ENCODE results near the gene NFYC. TPM values are rescaled to one million over a fixed set of nuclear protein-coding genes. Genes with fewer than 3 reads are reported as not detected.

NFYC gene
- total and polyA plus RNA-seq, 2 of the 8 experiments (the other 6 are each of a cell fraction or from before 2014, with no cell fraction given) = 54.1 to 124 TPM

DNA sequence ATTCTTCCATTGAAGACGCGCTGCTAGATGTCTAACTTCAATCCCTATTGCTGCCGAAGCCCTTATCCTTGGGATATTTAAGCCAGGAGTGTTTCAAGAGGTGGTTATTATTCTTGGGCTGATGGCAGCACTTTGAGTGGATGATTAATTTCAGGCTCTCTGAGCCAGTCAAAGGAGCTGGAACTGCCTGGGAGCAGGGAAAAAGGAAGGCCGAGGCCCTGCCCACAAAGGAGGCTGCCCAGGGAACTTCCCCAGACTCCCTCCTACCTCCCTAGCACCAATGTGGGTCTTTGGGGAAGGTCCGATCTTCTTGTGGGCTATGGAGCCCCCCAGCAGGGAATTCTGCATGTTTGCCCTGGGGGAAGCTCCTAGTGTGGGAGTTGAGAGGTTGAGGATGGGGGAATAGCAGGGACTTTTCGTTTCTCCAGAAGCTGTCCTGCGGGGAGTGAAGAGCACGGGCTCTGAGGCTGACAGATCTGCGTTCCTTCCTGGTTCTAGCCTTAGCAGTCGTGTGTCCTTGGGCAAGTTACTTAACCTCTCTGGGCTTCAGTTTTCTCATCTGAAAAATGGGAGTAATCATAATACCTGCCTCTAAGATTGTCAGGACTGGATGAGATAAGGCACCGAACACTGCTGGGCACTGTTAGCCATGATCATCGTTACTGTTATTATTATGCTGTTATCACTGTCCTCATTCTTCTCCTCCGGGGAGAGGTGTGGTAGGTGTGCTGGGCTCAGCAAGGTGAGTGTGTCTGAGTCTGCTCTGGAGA, 98.3 kb downstream of the NFYC start (continued):
- TF ChIP-seq, protein P1, sequence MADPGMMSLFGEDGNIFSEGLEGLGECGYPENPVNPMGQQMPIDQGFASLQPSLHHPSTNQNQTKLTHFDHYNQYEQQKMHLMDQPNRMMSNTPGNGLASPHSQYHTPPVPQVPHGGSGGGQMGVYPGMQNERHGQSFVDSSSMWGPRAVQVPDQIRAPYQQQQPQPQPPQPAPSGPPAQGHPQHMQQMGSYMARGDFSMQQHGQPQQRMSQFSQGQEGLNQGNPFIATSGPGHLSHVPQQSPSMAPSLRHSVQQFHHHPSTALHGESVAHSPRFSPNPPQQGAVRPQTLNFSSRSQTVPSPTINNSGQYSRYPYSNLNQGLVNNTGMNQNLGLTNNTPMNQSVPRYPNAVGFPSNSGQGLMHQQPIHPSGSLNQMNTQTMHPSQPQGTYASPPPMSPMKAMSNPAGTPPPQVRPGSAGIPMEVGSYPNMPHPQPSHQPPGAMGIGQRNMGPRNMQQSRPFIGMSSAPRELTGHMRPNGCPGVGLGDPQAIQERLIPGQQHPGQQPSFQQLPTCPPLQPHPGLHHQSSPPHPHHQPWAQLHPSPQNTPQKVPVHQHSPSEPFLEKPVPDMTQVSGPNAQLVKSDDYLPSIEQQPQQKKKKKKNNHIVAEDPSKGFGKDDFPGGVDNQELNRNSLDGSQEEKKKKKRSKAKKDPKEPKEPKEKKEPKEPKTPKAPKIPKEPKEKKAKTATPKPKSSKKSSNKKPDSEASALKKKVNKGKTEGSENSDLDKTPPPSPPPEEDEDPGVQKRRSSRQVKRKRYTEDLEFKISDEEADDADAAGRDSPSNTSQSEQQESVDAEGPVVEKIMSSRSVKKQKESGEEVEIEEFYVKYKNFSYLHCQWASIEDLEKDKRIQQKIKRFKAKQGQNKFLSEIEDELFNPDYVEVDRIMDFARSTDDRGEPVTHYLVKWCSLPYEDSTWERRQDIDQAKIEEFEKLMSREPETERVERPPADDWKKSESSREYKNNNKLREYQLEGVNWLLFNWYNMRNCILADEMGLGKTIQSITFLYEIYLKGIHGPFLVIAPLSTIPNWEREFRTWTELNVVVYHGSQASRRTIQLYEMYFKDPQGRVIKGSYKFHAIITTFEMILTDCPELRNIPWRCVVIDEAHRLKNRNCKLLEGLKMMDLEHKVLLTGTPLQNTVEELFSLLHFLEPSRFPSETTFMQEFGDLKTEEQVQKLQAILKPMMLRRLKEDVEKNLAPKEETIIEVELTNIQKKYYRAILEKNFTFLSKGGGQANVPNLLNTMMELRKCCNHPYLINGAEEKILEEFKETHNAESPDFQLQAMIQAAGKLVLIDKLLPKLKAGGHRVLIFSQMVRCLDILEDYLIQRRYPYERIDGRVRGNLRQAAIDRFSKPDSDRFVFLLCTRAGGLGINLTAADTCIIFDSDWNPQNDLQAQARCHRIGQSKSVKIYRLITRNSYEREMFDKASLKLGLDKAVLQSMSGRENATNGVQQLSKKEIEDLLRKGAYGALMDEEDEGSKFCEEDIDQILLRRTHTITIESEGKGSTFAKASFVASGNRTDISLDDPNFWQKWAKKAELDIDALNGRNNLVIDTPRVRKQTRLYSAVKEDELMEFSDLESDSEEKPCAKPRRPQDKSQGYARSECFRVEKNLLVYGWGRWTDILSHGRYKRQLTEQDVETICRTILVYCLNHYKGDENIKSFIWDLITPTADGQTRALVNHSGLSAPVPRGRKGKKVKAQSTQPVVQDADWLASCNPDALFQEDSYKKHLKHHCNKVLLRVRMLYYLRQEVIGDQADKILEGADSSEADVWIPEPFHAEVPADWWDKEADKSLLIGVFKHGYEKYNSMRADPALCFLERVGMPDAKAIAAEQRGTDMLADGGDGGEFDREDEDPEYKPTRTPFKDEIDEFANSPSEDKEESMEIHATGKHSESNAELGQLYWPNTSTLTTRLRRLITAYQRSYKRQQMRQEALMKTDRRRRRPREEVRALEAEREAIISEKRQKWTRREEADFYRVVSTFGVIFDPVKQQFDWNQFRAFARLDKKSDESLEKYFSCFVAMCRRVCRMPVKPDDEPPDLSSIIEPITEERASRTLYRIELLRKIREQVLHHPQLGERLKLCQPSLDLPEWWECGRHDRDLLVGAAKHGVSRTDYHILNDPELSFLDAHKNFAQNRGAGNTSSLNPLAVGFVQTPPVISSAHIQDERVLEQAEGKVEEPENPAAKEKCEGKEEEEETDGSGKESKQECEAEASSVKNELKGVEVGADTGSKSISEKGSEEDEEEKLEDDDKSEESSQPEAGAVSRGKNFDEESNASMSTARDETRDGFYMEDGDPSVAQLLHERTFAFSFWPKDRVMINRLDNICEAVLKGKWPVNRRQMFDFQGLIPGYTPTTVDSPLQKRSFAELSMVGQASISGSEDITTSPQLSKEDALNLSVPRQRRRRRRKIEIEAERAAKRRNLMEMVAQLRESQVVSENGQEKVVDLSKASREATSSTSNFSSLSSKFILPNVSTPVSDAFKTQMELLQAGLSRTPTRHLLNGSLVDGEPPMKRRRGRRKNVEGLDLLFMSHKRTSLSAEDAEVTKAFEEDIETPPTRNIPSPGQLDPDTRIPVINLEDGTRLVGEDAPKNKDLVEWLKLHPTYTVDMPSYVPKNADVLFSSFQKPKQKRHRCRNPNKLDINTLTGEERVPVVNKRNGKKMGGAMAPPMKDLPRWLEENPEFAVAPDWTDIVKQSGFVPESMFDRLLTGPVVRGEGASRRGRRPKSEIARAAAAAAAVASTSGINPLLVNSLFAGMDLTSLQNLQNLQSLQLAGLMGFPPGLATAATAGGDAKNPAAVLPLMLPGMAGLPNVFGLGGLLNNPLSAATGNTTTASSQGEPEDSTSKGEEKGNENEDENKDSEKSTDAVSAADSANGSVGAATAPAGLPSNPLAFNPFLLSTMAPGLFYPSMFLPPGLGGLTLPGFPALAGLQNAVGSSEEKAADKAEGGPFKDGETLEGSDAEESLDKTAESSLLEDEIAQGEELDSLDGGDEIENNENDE (IDR thresholded peaks at IDR 0.05; ENCODE audit: insufficient replicate concordance, low read length) = no peak
- TF ChIP-seq RFX5 (IDR thresholded peaks at IDR 0.05; ENCODE audit: borderline replicate concordance, low read depth, low read length) (no peak), CHD2 (IDR thresholded peaks at IDR 0.05; ENCODE audit: low read length) (no peak)
